ENCODE data around the gene LAMTOR2. TPM values are rescaled to one million over a fixed set of nuclear protein-coding genes. Genes with fewer than 3 reads are reported as not detected.
A peak's percentile ranks its signal among the peaks of the same experiment; 100 is the strongest.

The LAMTOR2 gene
- polyA plus RNA-seq, 3 donors = 99.8 to 227 (median 210) TPM

DNA sequence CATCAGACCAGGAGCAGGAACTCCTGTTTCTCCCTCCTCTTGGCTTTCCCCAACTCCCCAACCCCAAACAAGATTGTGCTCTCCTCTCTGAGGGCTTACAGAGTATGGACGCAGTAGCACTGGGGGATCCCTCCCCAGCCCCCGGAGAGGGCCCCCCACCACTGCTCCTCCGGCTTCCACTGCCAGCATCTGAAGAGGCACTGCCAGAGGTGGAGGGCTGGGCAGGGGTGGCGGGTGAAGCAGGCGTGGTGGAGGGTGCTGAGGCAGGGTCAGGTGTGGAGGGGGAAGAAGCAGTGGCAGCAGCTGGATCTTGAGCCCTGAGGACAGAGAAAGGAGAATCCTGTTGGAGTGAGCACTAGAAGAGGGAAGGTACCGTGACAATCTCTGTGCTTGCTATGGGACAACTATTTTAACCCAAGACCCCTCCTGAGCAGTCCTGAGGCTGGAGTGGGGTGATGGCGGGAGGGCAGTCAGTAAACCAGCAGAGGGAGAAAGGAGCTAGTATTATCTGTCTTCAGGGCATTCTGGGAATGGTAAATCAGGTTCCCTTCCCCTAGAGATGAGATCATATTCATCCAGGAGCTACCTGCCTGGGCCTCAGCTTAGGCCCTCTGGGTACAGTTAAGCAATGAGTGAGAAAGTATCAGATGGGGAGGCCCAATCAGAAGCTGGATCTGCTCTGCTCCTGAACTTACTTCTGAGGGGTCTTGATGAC is 3.4 kb upstream of the LAMTOR2 start:
- Mint-ChIP-seq H3K36me3 (peaks cover 21 to 23% of the 10 kb centered on the region in 2 donors), H3K9me3 (no peaks in the 10 kb centered on the region), H3K27me3 (ENCODE audit: low read depth in 3 of 3) (peaks cover 0 to 2% (median 1%) of the 10 kb centered on the region in 3 donors), H3K4me1 (peaks cover 24% of the 10 kb centered on the region), H3K27ac (no peak overlapping the region), H3K4me3 (no peak overlapping the region)
- Histone ChIP-seq H3K9ac (ENCODE audit: insufficient read depth, low read length, poor library complexity, severe bottlenecking) (no peak overlapping the region), H3K4me1 (ENCODE audit: control insufficient read depth in 1 of 2, insufficient read depth in 2 of 2, low read length in 2 of 2) (peaks cover 19 to 34% of the 10 kb centered on the region in 2 donors), H4K20me1 (ENCODE audit: insufficient read depth, low read length) (no peaks in the 10 kb centered on the region), H3K79me2 (ENCODE audit: insufficient read depth, low read length) (peaks cover 13% of the 10 kb centered on the region), H2AFZ (ENCODE audit: insufficient read depth, low read depth, low read length, poor library complexity, severe bottlenecking) (no peak overlapping the region), H3K27ac (ENCODE audit: low read depth in 1 of 2, low read length in 2 of 2) (no peak overlapping the region), H3K4me3 (replicated peaks in 1 of 3; ENCODE audit: low read depth in 2 of 3, low read length in 3 of 3) (no peak overlapping the region), H3K9me3 (replicated peaks in 1 of 2; ENCODE audit: control insufficient read depth in 1 of 2, insufficient read depth in 1 of 2, low read length in 2 of 2) (no peaks in the 10 kb centered on the region), H3K36me3 (replicated peaks in 1 of 2; ENCODE audit: control insufficient read depth in 1 of 2, insufficient read depth in 2 of 2, low read length in 2 of 2) (peaks cover 8 to 23% of the 10 kb centered on the region in 2 donors), H3K4me2 (replicated peaks; ENCODE audit: extremely low read depth, low read length, poor library complexity, severe bottlenecking) (no peak overlapping the region), H3K27me3 (ENCODE audit: control insufficient read depth in 2 of 2, insufficient read depth in 2 of 2, low read length in 2 of 2) (no peaks in the 10 kb centered on the region)
- 100% methylated on average over 1 of the region's 7 CpGs for WGBS (ENCODE audit: insufficient coverage)
- intact Hi-C loops (cut with micrococcal nuclease) = loop anchor here (2.0 to 5.0 kb wide), 3 partner anchors 24 to 119 kb away; partner anchors contain the start of gene KHDC4 (in 1 of the 2)
- TF ChIP-seq CTCF (IDR thresholded peaks at IDR 0.05) = no peak
- no peak for DNase-seq

DNA sequence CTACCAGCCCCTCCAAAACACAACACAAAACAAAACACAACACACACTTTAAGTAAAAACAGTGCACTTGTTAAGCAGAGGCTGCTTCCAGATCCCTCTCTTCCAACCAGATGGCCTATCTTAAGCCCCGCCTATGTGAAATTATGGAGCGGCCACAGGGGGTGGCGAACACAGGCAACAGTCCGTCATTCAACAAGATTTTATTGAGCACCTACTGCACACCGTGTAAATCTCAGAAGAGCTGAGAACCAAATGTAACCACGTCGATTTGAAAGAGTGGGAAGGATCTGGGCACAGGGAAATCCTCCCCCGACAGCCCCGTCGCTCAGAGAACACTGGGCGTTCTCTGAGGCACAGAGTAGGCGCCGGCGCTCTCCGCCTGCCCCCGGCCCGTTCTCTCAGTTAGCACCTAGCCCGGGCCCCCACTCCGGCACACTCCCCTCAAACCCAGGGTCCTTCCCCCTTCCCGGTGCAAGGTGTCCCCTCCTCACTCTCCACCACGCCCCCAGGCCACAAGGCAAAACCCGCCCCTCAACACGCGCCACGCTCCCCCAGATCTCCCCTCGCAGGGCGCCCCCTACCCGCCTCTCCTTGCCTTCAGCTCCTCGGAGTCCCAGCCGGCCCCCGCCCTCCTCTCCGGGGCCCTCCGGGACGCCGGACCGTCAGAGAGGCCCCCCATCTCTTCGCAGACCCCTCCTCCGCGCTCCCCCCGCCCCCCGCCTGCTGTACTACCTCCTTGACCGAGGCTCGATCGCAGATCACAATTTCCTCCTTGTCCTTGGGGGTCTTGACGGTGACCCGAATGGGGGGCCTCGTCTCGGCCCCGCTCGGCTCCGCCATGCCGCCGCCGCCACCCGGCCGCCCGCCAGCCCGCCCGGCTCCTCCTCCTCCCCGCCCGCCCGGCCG is 1.5 kb upstream of the LAMTOR2 start:
- DNase-seq = peak; percentile 36 to 49 (median 39)
- no peaks in the 10 kb centered on the region for H3K9me3 Mint-ChIP-seq
- Histone ChIP-seq H3K9ac (ENCODE audit: insufficient read depth, low read length, poor library complexity, severe bottlenecking) (peak overlapping the region; percentile 79), H3K4me1 (ENCODE audit: control insufficient read depth in 1 of 2, insufficient read depth in 2 of 2, low read length in 2 of 2) (peaks cover 23 to 38% of the 10 kb centered on the region in 2 donors), H3K79me2 (ENCODE audit: insufficient read depth, low read length) (peaks cover 19% of the 10 kb centered on the region), H3K9me3 (replicated peaks in 1 of 2; ENCODE audit: control insufficient read depth in 1 of 2, insufficient read depth in 1 of 2, low read length in 2 of 2) (no peaks in the 10 kb centered on the region), H3K27ac (ENCODE audit: low read depth in 1 of 2, low read length in 2 of 2) (peak overlapping the region; percentile 29 to 48), H4K20me1 (ENCODE audit: insufficient read depth, low read length) (peaks cover 5% of the 10 kb centered on the region), H3K4me3 (replicated peaks in 1 of 3; ENCODE audit: low read depth in 2 of 3, low read length in 3 of 3) (peak overlapping the region; percentile 86 to 93 (median 87)), H2AFZ (ENCODE audit: insufficient read depth, low read depth, low read length, poor library complexity, severe bottlenecking) (peak overlapping the region; percentile 92), H3K4me2 (replicated peaks; ENCODE audit: extremely low read depth, low read length, poor library complexity, severe bottlenecking) (peak overlapping the region; percentile 100), H3K36me3 (replicated peaks in 1 of 2; ENCODE audit: control insufficient read depth in 1 of 2, insufficient read depth in 2 of 2, low read length in 2 of 2) (peaks cover 15 to 27% of the 10 kb centered on the region in 2 donors), H3K27me3 (ENCODE audit: control insufficient read depth in 2 of 2, insufficient read depth in 2 of 2, low read length in 2 of 2) (no peaks in the 10 kb centered on the region)
- under 1% methylated on average over 30 of the region's 63 CpGs for WGBS (ENCODE audit: insufficient coverage)
- H3K4me3 Mint-ChIP-seq = peak overlapping the region; percentile 97
- peaks cover 29% of the 10 kb centered on the region for H3K4me1 Mint-ChIP-seq
- H3K36me3 Mint-ChIP-seq = peaks cover 32 to 34% of the 10 kb centered on the region in 2 donors
- TF ChIP-seq CTCF (IDR thresholded peaks at IDR 0.05) = peak; percentile 14
- peaks cover 0 to 2% (median 1%) of the 10 kb centered on the region in 3 donors for H3K27me3 Mint-ChIP-seq (ENCODE audit: low read depth in 3 of 3)
- intact Hi-C loops (cut with micrococcal nuclease) = loop anchor here (5.0 kb wide), 2 partner anchors 41 to 121 kb away; partner anchors contain the start of gene KHDC4 (in 1 of the 2)
- H3K27ac Mint-ChIP-seq = peak overlapping the region; percentile 73 to 90 (median 85)

Data from CD14-positive monocyte (primary cell).